Esophagus mucosa (tissue), 1 donor: ENCODE data around the gene PRDM16. TPM values are rescaled to one million over a fixed set of nuclear protein-coding genes. Genes with fewer than 3 reads are reported as not detected.

Experiments
- ATAC-seq: fragments of 200-7000 bp; cut with Tn5 transposase; one replicate; pipeline ENCODE4 v1.9.1; 2020
- total RNA-seq: library from RNA; stranded (reverse); gene quantifications from one replicate; pipeline ENCODE4 v1.2.4, GENCODE V29; 2023
- donor health status: DM: yes; HTN: yes; CAD: no.

The PRDM16 gene
- total RNA-seq, 1 donor from 2014 or later, result 0.44 TPM

DNA sequence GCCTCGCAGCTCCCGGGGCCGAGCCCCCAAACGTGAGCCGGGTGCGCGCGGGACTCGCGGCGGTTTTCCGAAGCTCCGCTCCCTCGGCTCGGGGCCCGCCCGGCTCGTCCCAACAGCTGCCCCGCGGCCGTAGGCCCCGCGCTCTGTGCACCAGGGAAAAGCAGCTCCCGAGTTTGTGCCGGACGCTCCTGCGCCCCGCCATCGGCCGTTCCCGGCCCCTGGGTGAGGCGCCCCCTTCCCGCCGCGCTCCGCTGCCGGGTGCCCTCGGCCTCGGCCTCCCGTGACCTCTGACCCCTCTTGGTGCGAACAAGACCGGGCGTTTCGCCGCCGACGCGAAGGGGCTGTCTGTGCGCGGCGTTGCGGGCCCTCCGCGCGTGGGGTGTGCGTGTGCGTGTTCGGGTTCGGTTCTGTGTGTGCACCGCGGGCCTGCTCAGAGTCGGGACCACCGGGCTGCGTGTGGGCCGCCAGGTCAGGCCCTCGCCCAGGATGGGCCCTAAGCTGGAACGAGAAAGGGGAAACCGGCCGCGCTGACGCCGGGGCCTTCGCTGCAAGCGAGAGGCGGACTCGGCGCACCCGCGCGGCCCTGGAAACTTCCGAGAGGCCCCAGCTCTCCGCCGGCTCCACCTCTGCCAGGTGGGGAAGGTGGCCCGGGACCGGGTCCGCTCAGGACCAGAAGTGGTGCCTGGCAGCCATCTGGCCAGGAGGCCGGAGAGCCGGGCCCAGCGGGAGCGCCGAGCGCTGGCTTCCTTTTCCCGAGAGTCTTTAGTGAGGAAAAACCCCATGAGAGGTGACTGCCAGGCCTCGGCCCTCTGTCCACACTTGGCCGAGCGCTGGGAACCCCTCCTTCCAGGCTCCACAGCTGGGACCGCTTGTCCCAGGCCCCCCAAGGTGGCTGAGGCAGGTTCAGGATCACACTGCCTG, 1.9 kb downstream of the PRDM16 start:
- no peak for ATAC-seq

DNA sequence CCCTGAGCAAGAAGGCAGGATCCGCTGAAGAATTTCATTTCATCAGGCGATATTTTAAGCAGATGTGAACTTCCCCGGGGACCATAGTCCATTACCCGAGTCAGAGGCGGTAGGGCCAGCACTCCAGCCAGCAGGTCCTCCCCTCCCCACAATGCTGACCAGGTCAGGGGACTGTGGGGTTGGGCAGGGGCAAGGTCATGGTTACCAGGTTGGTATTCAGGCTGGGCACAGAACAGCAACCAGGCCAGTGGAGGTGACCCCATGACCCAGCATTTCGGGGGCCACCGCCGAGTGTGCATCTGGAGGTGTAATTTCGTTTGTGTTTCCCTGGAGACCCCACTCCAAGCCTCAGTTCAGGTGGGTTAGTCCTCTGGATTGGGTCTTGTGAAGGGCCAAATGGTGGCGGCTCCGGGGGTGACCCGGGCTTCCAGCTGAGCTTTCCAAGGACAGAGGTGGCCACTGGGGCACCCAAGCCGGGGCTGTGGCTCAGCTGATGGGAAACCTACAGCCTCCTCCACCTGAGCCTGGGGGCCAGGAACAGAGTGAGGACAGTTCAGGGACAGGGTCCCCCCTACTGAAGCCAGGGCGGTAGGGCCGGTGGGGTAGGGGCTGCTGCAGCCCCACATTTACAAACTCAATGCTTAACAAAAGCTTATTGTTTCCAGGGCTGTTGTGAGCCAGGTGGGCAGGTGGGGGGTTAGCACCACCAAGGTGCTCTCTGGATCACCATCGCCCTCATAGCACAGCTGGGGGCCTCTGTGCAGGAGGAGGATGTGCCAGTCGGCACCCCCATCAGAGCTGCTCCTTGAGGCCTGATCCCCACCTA, 2.8 kb downstream of the PRDM16 start:
- ATAC-seq, result no peak

DNA sequence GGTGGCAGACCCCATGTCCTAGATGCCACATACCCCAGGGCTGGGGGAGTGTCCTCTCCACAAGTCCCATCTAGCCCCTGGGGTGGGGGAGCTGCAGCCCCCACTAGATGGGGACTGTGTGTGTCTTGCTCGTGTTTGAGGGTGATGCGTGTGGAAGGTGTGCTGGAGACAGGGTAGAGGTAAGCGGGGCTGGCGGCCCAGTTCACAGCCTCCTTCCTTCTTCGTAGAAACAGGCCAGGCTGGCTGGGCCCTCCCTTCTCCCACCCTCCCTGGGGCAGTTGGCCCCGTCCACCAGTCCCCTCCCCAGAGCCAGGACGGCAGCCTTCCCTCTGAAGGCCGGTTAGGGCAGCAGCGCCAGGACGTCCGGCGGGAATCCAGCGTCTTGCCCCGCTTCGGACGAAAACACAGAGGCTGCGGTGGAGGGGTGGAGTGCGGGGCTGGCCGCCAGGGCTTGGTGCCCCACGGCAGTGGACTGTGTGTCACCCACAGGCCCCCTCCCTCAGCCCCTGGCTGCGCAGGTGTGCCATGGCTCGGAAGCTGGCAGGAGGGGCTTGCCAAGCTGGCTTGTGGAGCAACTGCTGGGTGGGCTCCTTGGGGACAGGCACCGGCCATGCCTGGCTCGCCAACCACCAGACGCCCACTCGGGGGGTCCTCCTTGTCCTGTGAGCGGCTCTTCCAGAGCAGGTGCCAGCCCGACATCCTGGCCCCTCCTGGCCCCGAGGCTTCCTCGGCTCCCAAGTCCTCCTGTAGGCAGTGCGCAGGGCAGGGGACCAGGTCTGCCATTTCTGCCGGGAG, 3.6 kb downstream of the PRDM16 start:
- no peak for ATAC-seq

DNA sequence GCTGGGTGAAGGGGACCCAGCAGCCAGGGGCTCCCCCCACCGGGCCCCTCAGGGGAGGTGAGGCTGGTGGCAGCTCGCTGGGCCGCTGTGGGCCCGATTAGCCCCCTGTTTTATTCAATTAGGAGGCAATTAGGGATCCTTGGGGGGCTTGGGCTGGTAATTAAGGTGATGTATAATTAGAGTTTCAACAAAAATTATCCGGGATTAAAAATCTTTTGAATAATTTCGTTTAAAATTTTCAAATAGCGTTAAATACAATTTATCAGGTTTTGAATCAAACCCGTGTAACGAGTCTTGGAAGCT, 4.1 kb downstream of the PRDM16 start:
- no peak for ATAC-seq

GRCh38 chr1:3073489-3074296, 4.7 kb downstream of the PRDM16 start:
- ATAC-seq, result no peak

- ATAC-seq, result no peak
Observed at GRCh38 chr1:3074297-3074741, 5.3 kb downstream of the PRDM16 start.

DNA sequence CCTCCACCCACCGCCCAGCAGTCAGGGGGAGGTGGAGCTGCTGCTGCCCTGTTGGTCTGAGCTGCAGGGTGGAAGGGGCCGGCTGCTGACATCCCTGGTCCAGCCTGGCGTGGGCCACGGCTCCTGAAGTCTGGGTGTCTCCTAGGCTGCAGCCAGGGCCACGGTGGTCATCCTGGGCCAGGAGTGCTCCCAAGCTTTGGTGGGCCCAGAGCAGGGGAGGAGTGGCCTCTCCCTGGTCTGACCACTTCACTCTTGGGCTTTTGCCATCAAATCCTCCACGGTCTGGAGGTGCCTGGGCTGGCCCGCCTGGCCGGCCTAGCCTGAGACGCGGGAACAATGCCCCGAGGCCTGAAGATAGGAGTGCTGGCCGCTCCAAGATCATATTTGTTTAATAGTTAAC, 5.8 kb downstream of the PRDM16 start:
- no peak for ATAC-seq

DNA sequence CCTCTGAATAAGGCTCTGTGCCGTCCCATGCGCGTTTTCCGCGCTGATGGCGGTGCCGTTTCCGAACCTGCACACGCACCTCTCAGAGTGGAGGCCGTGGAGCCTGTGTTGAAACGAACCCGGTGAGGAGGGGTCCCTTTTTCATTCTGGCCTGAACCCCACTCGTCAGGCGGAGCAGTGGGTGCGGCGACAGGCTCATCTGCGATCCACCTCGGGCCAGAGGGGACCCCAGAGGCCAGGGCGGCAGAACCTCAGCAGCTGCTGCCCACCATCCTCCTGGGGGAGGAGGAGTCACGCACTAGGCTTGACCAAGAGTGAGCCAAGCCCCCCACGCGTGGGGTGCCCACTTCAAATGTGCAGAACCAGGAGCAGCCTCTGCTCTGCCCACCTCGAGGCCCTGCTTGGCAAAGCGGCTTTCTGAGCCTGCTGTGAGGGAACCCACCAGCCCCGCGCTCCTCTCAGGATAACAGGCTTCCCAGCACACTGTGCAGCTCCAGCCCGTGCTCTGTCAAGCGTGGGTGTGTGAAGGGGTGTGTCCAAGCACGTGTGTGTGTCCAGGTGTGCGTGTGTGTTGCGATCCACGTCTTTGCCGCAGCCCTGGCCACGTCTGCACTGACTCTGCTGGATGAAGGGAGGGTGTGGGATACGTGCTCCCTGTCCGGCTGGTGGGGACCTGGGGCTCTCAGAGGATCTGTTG, 6.8 kb downstream of the PRDM16 start:
- ATAC-seq, result no peak

- ATAC-seq, result no peak
Observed at GRCh38 chr1:3076363-3076740, 7.3 kb downstream of the PRDM16 start.

- ATAC-seq, result no peak
Observed at GRCh38 chr1:3077081-3077480, 8.1 kb downstream of the PRDM16 start.

- ATAC-seq, result no peak
Observed at GRCh38 chr1:3077561-3077960, 8.6 kb downstream of the PRDM16 start.

- no peak for ATAC-seq
Observed at GRCh38 chr1:3078430-3078861, 9.4 kb downstream of the PRDM16 start.

DNA sequence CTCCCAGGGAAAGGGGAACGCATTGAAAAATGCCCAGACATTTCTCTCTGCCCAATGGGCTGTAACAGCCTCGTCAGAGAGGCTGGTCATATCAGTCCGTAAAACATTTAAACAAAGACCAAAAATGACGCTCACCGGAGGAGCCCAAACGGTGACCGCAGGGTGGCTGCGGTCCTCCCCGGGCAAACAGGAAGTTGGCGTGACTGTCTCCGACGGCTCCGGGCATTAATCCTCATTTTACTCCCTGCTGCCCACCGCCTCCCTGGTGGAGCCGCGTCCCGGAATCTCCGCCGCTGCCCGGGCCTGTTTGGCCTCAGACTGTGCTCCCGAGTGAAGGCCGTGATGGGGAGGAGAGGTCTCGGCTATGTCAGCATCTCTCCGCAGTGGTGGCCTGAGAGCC, 9.9 kb downstream of the PRDM16 start:
- no peak for ATAC-seq

DNA sequence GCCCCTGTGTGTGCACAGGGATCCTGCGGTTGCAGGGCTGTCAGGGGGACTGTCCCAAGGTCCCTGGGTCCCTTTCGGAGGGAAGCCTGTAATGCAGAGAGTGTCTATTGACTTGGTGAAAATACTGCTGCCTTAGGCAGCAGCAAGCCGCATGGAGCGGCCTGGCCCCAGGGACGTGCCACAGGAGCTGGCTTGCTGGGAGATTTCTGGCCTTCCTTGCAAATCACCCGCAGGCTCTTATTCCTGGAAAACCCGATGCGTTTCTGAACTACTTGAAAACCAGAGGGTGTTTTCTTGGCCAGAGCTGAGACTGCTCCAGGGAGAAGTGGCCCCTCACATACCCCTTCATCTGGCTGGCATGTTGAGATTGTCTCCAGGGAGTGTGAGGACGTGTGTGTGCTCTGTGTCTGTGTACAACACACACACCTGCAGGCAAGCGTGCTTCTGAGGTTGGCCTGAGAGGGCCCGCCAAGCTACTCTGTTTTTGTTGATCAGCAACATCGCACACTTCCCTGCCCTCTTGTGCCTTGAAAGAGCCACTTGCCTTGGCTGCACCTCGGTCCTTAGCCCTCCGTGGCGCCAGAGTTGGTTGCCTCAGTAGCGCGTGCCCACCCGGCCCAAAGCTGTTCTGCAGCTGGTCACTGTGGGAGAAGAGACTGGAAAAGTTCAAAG, 10.5 kb downstream of the PRDM16 start:
- ATAC-seq, result no peak

GRCh38 chr1:3080053-3080955, 11.3 kb downstream of the PRDM16 start:
- no peak for ATAC-seq

DNA sequence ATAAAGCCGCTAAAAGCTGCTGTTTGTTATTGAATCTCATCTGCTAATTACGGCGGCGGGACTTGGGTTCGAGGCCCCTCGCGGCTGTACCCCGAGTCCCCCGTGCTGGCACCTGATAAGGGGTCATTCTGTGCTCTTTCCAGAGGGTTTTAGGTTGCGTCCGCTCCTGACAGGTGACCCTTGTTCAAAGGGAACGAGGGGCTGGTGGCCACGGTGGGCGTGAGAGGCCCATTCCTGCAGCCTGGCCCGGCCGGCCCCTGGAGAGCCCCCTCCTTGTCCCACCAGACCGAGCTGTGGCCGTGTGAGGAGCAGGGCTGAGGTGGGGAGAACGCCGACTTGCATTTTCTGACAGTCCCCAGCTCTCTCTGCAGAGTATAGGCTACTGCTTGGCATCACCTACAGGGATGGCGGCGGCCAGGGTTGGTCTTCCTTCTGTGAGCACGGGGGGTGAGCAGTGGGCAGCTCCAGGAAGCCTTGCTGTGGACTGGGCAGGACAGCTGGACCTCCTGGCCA, 12.2 kb downstream of the PRDM16 start:
- no peak for ATAC-seq

DNA sequence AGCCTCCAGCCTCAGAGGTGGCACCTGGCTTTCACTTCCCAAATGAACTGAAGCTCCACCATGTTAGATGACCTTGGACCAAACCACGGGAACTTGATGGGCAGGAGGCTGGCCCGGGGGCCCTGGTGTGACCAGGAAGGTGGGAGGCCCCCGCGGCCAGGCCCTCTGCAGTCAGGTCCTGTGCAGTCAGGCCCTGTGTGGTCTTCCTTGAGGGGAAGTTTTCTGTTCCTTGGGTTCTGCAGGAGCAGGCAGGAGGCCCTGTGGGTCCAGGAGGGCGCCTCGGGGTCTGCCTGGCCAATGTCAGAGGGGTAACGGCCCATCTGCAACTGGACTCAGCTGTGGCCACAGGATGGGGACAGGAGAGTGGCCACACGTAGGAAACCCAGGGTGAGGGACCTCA, 13.0 kb downstream of the PRDM16 start:
- ATAC-seq, result no peak

DNA sequence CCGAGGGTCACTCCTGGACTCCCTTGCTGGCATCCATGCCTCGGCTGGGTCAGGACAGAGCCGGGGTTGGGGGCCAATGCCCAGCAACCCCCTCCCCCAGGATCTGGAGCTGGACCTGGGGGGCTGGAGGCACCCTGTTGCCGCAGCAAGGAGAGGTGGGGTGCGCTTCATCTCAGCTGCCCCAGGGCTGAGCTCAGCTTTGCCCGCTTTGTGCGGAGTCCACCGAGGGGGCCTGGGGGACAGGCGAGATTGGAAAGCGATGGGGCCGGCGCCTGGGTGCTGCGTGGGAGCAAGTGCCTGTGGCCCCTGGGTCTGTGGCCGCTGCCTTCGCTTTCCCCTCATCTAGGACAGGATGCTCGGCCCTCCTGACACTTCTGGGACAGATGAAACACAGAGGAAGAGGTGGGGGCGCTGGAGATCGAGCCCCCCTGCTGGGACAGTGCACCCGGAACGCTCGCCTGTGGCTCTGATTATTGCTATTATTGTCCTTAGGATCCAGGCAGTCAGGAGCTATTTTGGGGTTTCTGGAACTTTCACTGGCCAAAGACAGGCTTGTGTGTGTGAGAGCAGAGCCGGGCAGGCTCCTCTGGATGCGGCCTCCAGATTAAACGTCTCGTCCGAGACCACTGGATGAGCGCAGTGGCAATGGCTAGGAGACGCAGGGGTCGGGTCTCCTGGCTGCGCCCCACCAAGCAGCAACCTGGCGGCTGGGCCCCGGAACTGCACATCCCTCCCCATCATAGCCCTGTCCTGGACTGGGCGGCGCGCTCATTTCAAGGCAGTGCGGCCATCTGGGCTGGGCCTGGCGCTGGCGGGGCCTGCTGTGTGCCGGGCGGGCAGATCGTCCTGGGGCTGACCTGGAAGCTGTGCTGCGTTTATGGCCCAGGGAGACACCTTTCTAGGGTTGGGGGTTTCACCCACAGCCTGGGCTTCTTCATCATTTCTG, 13.8 kb downstream of the PRDM16 start:
- no peak for ATAC-seq
